CD4-positive, alpha-beta T cell treated with Interleukin-6 at 100 ng/mL for 8 hours (primary cell): ENCODE results near the gene PYGM.

Experiments used
- DNase-seq: peaks from one replicate; pipeline ENCODE4 v3.0.0-alpha.2; 2020; ENCODE audit warnings: mixed read lengths, low spot score

PYGM gene

DNA sequence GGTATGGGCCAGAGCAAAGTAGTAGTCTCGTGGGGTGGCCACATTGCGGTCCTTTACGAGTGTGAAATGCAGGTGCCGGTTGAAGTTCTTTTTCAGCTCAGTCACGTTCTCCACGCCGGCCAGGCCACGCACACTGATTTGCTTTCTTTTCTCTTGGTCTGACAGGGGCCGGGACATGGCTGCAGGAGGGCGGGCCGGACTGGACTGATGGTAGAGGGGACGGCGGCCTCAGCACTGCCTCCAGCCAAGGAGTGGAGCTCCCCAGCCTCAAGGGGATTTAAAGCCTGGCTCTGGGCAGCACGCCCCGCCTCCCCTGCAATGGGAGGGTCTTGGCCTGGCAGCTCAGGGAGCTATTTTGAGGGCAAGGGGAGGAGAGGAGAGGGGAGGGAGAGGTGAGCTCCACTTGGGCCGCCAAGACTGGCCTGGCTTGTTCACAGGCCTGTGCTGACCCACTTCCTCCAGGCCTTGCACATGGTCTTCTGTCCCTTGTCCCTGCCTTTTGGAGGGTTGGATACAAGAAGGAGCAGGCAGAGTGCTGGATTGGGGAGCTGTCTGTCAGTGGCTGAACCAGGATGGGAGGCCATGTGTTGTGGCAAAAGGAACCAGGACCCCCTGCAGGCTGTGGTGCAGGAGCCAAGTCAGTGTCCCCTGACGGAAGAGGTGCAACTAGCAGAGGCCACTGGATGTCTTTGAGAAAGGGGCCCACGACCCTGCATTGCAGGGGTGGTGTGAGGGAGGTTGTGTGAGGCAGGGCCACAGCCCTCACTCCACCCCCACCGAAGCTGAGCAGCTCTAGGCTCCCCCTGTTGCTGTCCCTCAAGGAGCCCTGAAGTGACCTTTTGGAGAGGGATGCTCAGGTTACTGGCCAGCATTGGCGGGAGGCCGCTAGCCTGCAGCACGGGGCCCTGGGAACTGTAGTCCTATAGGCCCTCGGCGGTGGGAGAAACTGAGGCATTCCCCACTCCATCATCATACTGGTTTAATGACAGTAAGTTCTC, at the start of gene PYGM:
PYGM (minus strand) TSS at position 253 of the 998 bp plus-strand sequence; CDS start at position 177, 76 bp downstream.
- DNase-seq = no peak

DNA sequence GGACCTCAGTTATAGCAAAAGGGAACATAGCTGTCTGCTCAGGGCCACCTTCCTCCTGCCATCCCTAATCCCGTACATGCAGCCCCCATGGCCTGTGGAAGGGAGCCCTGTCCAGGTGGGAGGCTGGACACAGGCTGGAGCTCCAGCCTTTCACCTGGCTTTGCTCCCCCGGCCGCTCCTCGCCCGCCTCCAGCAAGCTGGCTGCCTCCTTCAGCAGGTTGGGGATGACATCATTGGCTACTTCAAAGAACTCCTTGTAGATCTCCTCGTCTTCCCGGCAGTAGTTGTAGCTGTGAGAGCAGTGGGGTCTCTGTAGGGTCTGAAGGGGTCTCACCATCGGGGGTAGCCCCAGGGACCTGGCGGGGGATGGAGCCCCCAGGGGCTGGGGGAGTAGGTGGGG, 45.7 kb upstream of the PYGM start:
- no peak for DNase-seq

GRCh38 chr11:64804346-64805210, 44.8 kb upstream of the PYGM start:
- DNase-seq = no peak

GRCh38 chr11:64803846-64804345, 44.1 kb upstream of the PYGM start:
- DNase-seq = no peak

DNA sequence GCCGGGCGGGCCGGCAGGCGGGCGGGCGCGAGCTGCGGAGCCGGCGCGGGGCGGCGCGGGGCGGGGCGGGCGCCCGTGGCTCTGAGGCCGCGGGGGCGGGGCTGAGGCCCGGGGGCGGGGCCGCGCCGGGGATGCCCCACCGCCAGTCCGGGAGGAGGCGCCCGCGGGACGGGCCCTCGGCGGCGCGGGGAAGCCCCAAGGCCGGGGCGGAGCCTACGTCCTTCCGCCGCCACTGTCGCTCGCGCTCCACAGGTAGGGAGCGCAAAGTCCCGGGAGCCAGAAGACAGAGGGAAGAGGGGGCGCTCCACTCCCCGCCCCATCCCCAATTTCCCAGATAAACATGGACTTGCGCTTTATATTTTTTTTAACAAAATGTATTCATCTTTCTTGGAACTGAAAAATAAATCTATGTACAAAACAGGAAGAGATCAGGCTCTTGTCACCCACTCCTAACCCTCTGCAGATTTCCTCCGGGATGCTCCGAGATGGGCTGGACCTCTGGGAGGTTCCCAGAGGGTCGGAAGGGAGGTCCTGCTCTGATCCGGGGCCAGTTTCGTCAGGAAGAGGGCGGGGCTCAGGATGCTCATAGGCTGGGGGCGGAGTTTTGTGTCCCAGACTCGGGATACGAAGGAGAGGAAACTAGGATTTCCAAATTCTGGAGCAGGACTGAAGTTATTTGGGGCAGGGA, 43.5 kb upstream of the PYGM start, which contains the start of gene MAP4K2:
MAP4K2 (minus strand) TSS at position 57 of the 688 bp plus-strand sequence. CDS start 65 bp downstream, outside the sequence.
- peak; percentile 85 for DNase-seq

DNA sequence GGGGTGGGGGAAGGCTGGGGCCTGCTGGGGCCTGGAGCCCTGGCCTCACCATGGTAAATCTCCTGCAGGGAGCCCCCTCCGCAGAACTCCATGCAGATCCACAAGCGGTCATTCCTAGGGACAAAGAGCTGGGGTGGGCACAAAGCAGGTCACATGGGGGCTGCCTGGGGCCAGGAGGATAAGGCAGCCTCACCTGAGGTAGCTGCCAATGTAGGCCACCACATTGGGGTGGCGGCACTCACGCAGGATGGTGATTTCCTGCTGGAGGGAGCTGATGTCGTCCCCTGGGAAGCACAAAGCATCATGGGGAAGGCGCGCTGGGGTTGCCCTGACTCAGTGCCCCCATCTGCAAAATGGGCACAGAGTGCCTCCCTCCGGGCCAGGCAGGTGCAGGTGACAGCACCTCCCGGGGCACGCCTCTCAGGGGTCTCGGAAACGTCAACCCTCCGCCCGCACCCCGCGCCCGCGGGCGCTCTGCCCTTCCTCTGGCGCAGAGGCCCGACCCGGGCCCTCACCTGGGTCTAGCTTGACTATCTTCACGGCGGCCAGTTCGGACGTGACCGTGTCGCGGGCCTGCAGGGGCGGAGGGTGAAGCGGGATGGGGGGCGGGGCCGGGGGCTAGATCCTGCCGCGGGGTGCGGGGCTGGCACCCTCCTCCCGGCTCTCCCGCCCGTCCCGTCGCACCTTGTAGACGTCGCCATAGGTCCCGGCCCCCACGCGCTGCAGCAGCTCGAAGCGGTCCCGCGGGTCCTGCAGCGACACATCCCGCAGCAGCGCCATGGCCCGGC, 42.8 kb upstream of the PYGM start:
- peak; percentile 32 for DNase-seq

DNA sequence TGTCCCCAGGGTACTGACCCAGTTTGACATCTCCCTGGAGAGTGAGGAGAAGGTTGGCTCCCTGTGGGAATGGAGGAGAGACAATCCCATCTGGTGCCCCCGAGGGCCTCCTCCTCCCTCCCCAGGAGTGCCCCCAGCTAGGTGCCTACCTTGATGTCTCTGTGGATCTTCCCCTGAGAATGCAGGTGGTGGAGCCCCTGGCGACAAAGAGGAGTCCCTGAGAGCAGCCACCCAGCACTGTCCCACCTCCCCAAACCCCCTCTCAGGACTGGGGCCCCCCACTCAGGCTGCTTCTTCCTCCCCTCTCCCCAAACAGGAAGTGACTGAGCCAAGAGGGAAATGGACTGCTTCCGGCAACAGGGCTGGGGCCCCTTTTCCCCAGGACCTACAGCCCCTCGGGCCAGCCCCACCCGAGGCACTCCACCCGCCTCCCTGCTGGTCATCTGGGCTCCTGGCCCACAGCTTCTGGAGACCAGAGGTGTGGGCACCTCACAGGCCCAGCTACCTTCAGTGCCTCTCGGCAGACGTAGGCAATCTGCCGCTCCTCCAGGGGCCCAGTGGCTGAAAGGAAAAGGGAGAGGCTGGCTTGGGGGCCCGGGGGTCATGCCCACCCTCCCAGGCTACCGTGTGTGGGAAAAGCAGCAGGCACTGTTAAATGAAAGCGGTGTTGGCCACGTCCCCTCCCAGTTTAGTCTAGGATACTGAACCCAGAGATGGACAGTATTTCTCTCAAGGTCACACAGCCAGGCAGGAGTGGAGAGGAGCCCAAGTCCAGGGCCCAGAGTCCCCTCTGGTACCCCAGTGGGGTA, 42.0 kb upstream of the PYGM start:
- no peak for DNase-seq

DNA sequence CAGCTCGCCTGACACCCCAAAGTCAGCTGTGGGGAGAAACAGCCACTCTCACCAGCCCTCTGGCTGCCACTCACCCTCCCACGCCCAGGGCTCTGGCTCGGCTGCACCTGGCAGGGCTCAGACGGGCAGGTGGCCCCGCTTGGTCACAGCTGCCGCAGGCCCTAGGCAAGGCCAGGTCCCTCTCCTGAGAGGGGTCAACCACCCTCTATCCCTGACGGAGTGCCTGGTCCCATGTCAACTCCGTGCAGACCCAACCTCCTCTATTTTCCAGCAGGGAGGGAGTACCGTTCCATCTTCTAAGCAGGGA, 41.3 kb upstream of the PYGM start:
- DNase-seq = no peak

- no peak for DNase-seq
These were observed 40.8 kb upstream of the PYGM start for GRCh38 chr11:64800303-64801157.

GRCh38 chr11:64799623-64800302, 40.0 kb upstream of the PYGM start:
- no peak for DNase-seq

- no peak for DNase-seq
These were observed 39.5 kb upstream of the PYGM start for GRCh38 chr11:64799256-64799622.

GRCh38 chr11:64796757-64797541, 37.2 kb upstream of the PYGM start:
- DNase-seq = no peak

GRCh38 chr11:64796047-64796756, 36.4 kb upstream of the PYGM start:
- no peak for DNase-seq

DNA sequence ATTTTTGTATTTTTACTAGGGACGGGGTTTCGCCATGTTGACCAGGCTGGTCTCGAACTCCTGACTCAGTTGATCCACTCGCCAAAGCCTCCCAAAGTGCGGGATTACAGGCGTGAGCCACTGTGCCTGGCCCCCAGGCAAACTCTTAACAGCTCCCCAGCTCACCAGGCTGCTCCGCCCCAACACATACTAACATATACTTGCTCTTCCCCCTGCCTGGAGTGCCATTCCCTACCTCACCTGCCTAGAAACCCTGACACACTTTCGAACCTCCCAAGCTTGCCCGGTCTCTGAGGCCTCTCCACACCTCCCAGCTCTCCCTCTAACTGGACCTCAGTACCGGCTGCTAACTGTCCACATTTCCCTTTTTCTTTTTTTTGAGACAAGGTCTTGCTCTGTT, 34.8 kb upstream of the PYGM start:
- DNase-seq = no peak

DNA sequence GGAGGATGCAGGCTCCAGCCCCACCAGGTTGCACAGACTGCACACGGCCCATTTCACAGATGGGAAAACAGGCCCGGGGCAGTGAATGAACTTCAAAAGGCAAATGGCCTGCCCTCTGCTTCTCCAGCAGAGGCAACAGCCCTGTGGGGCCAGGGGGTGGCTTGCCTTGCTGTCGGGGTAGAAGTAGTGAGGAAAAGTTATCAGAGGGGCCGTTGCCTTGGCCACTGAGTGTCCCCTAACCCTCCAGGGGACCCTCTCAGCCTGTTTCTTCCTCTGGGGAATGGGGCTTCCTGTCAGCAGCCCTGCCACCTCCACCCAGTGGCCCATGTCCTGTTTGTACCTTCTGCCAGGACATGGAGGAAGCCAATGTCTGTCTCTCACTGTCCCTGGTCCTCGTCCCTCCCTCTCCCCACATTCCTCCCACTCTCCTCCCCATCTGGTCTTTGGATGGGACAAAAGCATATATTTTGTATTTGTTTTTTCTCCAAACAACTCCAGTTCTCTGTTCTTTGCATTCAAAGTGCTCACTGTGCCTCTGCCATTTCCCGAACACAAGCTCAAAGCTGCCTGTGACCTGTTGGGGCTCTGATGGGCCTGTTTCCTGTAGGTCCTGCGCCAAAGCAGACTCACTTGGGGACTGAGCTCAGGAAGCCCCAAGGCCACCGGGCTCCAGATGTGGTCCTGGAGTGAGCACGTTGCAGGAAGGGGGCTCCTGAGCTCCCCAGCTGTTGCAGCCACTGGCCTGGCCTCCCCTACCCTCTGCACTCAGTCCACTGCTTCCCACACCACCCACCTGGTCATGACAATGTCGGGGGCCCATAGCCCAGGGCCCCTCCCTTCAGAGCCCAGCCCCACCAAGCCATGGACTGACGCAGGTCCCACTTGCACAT, 33.7 kb upstream of the PYGM start:
- no peak for DNase-seq

DNA sequence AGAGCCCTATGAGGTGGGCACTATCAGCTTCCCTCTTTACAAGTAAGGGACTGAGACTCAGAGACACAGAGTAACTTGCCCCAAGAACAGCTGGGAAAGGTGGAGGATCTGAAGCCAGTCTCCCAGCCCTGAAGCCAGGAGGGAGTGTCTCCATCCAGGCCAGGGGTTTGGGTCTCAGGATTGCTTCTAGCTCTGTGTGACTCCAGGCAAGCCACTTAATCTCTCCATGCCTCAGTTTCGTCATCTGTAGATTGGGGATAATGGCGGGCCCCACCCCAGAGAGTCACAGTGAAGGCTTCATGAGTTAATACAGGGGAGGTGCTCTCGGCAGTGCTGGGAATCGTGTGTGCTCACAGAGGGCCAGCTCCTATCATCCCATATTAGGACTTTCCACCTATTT, 32.7 kb upstream of the PYGM start:
- no peak for DNase-seq
